ENCODE measurements around the gene CCDC107.
A peak's percentile ranks its signal among the peaks of the same experiment; 100 is the strongest.

CCDC107 gene

GRCh38 chr9:35686222-35687203 lies 28.4 kb downstream of the CCDC107 start:
- DNase-seq: no peak

GRCh38 chr9:35687306-35687705 lies 29.2 kb downstream of the CCDC107 start:
- no peak for DNase-seq

GRCh38 chr9:35687972-35688557 lies 30.0 kb downstream of the CCDC107 start:
- DNase-seq: no peak

- DNase-seq: no peak
These were observed 30.8 kb downstream of the CCDC107 start for GRCh38 chr9:35688558-35689541.

- DNase-seq: no peak
These were observed 31.6 kb downstream of the CCDC107 start, which contains the start of gene TPM2 for GRCh38 chr9:35689542-35690293. Gene TPM2 (minus strand): TSS chr9:35689925. CDS start chr9:35689817, 108 bp downstream.

- no peak for DNase-seq
These were observed 32.2 kb downstream of the CCDC107 start for GRCh38 chr9:35690294-35690613.

GRCh38 chr9:35690614-35691333 lies 32.7 kb downstream of the CCDC107 start:
- DNase-seq: peak in 1 of 2 experiments; percentile 6

- no peak for DNase-seq
These were observed 33.2 kb downstream of the CCDC107 start for GRCh38 chr9:35691334-35691650.

GRCh38 chr9:35691757-35692301 lies 33.7 kb downstream of the CCDC107 start:
- no peak for DNase-seq

GRCh38 chr9:35695943-35696401 lies 37.9 kb downstream of the CCDC107 start:
- DNase-seq: no peak

- DNase-seq: peak; percentile 3 to 10
These were observed 38.6 kb downstream of the CCDC107 start for GRCh38 chr9:35696520-35697215.

GRCh38 chr9:35697486-35697885 lies 39.4 kb downstream of the CCDC107 start:
- DNase-seq: no peak

- no peak for DNase-seq
These were observed 40.1 kb downstream of the CCDC107 start for GRCh38 chr9:35698231-35698630.

- DNase-seq: no peak
These were observed 41.9 kb downstream of the CCDC107 start for GRCh38 chr9:35700031-35700430.

- no peak for DNase-seq
These were observed 42.9 kb downstream of the CCDC107 start for GRCh38 chr9:35700942-35701341.

GRCh38 chr9:35702696-35703095 lies 44.6 kb downstream of the CCDC107 start:
- DNase-seq: no peak

- DNase-seq: no peak
These were observed 46.0 kb downstream of the CCDC107 start for GRCh38 chr9:35703906-35704672.

- no peak for DNase-seq
These were observed 47.3 kb downstream of the CCDC107 start for GRCh38 chr9:35705372-35705771.

GRCh38 chr9:35705836-35706430 lies 47.8 kb downstream of the CCDC107 start:
- DNase-seq: no peak

All from SHP77 (cell line).